Measurements from ENCODE around the gene STEAP3. TPM values are rescaled to one million over a fixed set of nuclear protein-coding genes. Genes with fewer than 3 reads are reported as not detected.

STEAP3 gene
- polyA plus RNA-seq, 2 of the 4 experiments (the other 2 are of a cell fraction) = 23.5 to 30.2 TPM

DNA sequence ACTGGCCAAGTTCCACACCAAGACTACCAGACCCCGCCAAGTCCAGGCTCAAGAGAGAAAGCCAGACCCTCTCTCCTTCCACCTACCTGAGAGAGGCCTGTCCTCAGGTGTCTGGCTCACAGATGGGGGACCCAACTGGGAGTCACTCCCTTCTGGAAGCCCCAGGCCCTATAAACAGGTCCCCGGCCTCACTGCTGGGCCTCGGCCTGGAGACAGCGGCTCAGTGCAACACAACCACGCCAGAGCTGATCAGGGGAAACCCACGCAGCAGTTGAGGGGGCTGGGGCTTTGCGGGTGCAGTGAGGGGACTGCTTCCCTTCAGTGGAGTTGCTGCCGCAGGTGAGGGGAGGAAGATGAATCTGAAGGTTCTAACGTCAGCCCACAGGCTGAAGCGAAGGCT is 42.2 kb upstream of the STEAP3 start:
- no peak for ATAC-seq
- Histone ChIP-seq H3K27ac (no peak overlapping the region), H3K4me2 (no peak overlapping the region), H3K9me3 (no peaks in the 10 kb centered on the region), H3K4me3 (no peak overlapping the region), H3K4me1 (0 out of 3 replicates have a peak, but pooled peaks cover 5% of the 10 kb centered on the region)
- POLR2A ChIA-PET = no interaction called here
- CTCF ChIA-PET = no interaction called here
- no peak for DNase-seq (ENCODE audit: low read depth in 1 of 2, low spot score in 1 of 2)
- WGBS (ENCODE audit: missing lambda C conversion rate) = 86% methylated on average over 8 of the region's 10 CpGs
- TF ChIP-seq GATA3 (IDR thresholded peaks at IDR 0.05; ENCODE audit: borderline replicate concordance) (no peak), EHMT2 (IDR thresholded peaks at IDR 0.05; ENCODE audit: low read depth) (no peak), ZNF302 (CRISPR knock-in tag; IDR thresholded peaks at IDR 0.05) (no peak), KDM1A (IDR thresholded peaks at IDR 0.05; ENCODE audit: low read depth) (no peak), RARB (CRISPR knock-in tag; IDR thresholded peaks at IDR 0.05) (no peak), SMC3 (IDR thresholded peaks at IDR 0.05) (no peak), ESRRA (IDR thresholded peaks at IDR 0.05; ENCODE audit: borderline replicate concordance, low read length) (no peak)
- TF ChIP-seq, protein P1, sequence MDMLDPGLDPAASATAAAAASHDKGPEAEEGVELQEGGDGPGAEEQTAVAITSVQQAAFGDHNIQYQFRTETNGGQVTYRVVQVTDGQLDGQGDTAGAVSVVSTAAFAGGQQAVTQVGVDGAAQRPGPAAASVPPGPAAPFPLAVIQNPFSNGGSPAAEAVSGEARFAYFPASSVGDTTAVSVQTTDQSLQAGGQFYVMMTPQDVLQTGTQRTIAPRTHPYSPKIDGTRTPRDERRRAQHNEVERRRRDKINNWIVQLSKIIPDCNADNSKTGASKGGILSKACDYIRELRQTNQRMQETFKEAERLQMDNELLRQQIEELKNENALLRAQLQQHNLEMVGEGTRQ (IDR thresholded peaks at IDR 0.05) = no peak
- TF ChIP-seq, protein P2, sequence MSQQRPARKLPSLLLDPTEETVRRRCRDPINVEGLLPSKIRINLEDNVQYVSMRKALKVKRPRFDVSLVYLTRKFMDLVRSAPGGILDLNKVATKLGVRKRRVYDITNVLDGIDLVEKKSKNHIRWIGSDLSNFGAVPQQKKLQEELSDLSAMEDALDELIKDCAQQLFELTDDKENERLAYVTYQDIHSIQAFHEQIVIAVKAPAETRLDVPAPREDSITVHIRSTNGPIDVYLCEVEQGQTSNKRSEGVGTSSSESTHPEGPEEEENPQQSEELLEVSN (IDR thresholded peaks at IDR 0.05; ENCODE audit: borderline replicate concordance, low read depth) = no peak
- no peak for FAIRE-seq

DNA sequence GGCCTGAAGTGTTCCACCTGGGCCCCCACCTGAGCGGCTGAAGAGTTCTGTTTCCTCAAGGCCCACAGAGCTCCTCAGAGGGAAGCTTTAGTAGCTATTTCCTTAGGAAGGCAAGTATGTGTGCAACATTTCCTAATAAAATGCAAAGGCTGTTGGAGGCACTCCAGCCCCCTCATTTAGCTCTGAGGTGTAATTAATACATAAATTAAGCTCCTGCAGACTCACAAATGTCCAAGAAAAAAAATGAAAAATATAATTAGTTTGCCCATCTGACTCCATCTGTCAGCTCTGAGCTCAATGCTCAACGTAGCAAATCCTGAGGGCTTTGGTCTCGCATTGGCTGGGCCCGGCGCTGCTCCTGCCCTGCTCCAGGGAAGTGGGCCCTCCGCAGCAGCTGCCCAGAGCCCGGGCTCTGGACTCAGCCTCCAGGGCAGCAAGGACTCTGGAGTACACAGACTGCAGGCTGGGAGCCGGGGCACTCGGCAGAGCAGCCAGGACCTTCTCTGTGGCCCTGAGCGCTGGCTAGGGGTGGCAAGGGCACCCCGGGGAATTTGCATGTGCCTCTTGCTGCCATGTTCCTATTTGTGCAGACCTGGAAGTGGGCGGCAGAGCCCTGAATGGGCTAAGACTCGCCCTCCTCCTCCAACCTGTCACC is 41.7 kb upstream of the STEAP3 start:
- FAIRE-seq (no peak), ATAC-seq (no peak), DNase-seq (ENCODE audit: low read depth in 1 of 2, low spot score in 1 of 2) (no peak)
- no peaks in the 10 kb centered on the region for H3K9me3 ChIP-seq
- no peak overlapping the region for H3K4me2 ChIP-seq
- 74% methylated on average over 7 of the region's 13 CpGs for WGBS (ENCODE audit: missing lambda C conversion rate)
- H3K27ac ChIP-seq = no peak overlapping the region
- POLR2A ChIA-PET = no interaction called here
- no peak overlapping the region for H3K4me3 ChIP-seq
- CTCF ChIA-PET = no interaction called here
- H3K4me1 ChIP-seq = 0 out of 3 replicates have a peak, but pooled peaks cover 5% of the 10 kb centered on the region
- TF ChIP-seq, protein P3, sequence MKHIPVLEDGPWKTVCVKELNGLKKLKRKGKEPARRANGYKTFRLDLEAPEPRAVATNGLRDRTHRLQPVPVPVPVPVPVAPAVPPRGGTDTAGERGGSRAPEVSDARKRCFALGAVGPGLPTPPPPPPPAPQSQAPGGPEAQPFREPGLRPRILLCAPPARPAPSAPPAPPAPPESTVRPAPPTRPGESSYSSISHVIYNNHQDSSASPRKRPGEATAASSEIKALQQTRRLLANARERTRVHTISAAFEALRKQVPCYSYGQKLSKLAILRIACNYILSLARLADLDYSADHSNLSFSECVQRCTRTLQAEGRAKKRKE (CRISPR knock-in tag; IDR thresholded peaks at IDR 0.05; ENCODE audit: low read depth) = no peak
- TF ChIP-seq KDM1A (IDR thresholded peaks at IDR 0.05; ENCODE audit: low read depth) (no peak), EHF (CRISPR knock-in tag; IDR thresholded peaks at IDR 0.05) (no peak), HEYL (CRISPR knock-in tag; IDR thresholded peaks at IDR 0.05) (no peak), TP53 (CRISPR knock-in tag; IDR thresholded peaks at IDR 0.05) (no peak), SREBF2 (IDR thresholded peaks at IDR 0.05) (no peak), POLR2A (IDR thresholded peaks at IDR 0.05; ENCODE audit: low read length) (no peak), NR3C1 (IDR thresholded peaks at IDR 0.05) (no peak), SMC3 (IDR thresholded peaks at IDR 0.05) (no peak), RAD21 (conservative IDR thresholded peaks at IDR 0.05 in 1 of 2, IDR thresholded peaks at IDR 0.05 in 1 of 2) (no peak), POLR2AphosphoS2 (conservative IDR thresholded peaks at IDR 0.05; ENCODE audit: low read length) (no peak), EP300 (IDR thresholded peaks at IDR 0.05) (no peak), MYC (IDR thresholded peaks at IDR 0.05; ENCODE audit: borderline replicate concordance, low read length) (no peak), CEBPB (IDR thresholded peaks at IDR 0.05) (no peak), NPAS2 (CRISPR knock-in tag; IDR thresholded peaks at IDR 0.05; ENCODE audit: borderline replicate concordance) (no peak)
- TF ChIP-seq, protein P4, sequence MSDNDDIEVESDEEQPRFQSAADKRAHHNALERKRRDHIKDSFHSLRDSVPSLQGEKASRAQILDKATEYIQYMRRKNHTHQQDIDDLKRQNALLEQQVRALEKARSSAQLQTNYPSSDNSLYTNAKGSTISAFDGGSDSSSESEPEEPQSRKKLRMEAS (IDR thresholded peaks at IDR 0.05) = no peak
- TF ChIP-seq, protein P5, sequence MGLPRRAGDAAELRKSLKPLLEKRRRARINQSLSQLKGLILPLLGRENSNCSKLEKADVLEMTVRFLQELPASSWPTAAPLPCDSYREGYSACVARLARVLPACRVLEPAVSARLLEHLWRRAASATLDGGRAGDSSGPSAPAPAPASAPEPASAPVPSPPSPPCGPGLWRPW (IDR thresholded peaks at IDR 0.05) = no peak
- TF ChIP-seq, protein P6, sequence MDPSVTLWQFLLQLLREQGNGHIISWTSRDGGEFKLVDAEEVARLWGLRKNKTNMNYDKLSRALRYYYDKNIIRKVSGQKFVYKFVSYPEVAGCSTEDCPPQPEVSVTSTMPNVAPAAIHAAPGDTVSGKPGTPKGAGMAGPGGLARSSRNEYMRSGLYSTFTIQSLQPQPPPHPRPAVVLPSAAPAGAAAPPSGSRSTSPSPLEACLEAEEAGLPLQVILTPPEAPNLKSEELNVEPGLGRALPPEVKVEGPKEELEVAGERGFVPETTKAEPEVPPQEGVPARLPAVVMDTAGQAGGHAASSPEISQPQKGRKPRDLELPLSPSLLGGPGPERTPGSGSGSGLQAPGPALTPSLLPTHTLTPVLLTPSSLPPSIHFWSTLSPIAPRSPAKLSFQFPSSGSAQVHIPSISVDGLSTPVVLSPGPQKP (IDR thresholded peaks at IDR 0.05; ENCODE audit: low read depth, low read length) = no peak

Data from A549 (cell line).